GM12865 (cell line): ENCODE measurements around the gene PTPRE.

ENCODE experiments used
- DNase-seq: peaks from one replicate; pipeline ENCODE4 v3.0.0; 2010; ENCODE audit warnings: low read depth
- H3K4me3 ChIP-seq: 2 replicates; pipeline ENCODE4 v1.5.1; 2011; ENCODE audit warnings: mild to moderate bottlenecking, low read depth, low read length, control low read depth
- TF ChIP-seq, protein P1 (sequence below): IDR thresholded peaks from 2 replicates; pipeline ENCODE4 v1.5.1; 2011; ENCODE audit warnings: low read length, control low read depth, low read depth, inconsistent platforms; ENCODE audit not compliant: insufficient read depth; ENCODE audit errors: missing control alignments

PTPRE gene

DNA sequence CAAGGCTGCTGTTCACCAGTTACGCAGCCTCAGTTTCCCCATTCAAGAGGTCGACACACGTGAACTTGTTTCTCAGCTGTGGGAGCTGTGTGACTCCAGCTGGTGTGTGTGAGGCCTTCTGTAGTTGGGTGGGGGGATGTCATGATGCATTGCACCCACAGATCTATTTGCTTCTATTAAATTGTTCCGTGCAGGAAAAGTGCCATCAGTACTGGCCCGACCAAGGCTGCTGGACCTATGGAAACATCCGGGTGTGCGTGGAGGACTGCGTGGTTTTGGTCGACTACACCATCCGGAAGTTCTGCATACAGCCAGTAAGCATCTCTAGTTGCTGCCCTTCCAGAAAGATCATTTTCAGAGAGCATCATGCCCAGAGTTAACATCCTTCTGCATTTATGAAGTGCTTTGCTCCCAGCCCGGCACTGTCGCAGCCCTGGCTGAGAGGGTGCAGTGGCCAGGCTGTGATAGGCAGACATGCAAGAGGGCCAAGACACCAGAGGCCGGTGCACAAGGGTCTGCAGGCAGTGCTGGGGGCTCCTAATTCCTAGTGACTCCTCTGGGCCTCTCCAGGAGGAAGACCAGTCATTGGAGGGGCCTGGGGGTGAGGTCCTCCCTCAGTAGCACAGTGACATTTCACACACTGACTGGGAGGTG lies 159.1 kb downstream of the PTPRE start:
- TF ChIP-seq, protein P1, sequence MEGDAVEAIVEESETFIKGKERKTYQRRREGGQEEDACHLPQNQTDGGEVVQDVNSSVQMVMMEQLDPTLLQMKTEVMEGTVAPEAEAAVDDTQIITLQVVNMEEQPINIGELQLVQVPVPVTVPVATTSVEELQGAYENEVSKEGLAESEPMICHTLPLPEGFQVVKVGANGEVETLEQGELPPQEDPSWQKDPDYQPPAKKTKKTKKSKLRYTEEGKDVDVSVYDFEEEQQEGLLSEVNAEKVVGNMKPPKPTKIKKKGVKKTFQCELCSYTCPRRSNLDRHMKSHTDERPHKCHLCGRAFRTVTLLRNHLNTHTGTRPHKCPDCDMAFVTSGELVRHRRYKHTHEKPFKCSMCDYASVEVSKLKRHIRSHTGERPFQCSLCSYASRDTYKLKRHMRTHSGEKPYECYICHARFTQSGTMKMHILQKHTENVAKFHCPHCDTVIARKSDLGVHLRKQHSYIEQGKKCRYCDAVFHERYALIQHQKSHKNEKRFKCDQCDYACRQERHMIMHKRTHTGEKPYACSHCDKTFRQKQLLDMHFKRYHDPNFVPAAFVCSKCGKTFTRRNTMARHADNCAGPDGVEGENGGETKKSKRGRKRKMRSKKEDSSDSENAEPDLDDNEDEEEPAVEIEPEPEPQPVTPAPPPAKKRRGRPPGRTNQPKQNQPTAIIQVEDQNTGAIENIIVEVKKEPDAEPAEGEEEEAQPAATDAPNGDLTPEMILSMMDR = no peak
- DNase-seq = no peak
- H3K4me3 ChIP-seq = no peak overlapping the region

DNA sequence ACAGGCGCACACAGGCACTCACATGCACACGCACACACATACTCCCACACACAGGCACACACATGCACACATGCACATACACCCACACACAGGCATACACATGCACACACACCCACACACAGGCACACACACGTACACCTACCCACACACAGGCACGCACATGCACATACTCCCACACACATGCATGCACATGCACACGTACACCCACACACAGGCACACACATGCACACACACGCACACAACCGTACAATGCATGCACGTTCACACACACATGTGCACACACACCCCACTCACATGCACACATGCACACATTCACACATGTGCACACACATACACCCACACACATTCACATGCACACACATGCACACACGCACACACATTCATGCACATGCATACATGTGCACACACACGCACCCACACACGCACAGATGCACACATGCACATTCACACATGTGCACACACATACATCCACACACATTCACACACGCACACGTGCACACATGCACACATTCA lies 160.0 kb downstream of the PTPRE start:
- H3K4me3 ChIP-seq = no peak overlapping the region
- DNase-seq = no peak
- TF ChIP-seq, protein P1 = no peak

DNA sequence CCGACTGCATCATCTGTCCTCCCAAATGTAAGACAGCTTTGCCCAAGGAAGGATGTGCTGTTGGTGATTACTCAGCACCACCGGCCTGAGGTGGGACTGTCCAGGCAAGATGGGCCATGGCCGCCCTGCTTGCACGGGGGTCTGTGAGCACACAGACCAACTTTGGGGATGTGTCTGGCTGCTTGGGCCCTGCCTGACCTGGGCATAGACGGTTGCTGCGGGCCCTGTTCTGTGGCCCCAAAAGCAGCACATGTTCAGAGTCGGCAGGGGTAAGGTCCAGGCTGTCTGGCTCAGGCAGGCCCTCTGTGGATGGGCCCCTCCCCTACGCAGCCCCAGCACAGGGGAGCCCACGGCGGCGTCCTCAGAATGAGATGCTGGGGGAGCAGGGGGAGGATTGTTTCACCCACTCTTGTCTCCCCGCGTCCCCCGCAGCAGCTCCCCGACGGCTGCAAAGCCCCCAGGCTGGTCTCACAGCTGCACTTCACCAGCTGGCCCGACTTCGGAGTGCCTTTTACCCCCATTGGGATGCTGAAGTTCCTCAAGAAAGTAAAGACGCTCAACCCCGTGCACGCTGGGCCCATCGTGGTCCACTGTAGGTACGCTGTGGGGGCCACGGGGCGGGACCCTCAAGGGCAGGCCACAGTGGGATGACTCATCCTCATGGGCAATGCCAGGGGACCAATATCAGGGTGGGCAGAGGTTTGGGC lies 160.9 kb downstream of the PTPRE start:
- TF ChIP-seq, protein P1 = no peak
- H3K4me3 ChIP-seq = no peak overlapping the region
- no peak for DNase-seq

DNA sequence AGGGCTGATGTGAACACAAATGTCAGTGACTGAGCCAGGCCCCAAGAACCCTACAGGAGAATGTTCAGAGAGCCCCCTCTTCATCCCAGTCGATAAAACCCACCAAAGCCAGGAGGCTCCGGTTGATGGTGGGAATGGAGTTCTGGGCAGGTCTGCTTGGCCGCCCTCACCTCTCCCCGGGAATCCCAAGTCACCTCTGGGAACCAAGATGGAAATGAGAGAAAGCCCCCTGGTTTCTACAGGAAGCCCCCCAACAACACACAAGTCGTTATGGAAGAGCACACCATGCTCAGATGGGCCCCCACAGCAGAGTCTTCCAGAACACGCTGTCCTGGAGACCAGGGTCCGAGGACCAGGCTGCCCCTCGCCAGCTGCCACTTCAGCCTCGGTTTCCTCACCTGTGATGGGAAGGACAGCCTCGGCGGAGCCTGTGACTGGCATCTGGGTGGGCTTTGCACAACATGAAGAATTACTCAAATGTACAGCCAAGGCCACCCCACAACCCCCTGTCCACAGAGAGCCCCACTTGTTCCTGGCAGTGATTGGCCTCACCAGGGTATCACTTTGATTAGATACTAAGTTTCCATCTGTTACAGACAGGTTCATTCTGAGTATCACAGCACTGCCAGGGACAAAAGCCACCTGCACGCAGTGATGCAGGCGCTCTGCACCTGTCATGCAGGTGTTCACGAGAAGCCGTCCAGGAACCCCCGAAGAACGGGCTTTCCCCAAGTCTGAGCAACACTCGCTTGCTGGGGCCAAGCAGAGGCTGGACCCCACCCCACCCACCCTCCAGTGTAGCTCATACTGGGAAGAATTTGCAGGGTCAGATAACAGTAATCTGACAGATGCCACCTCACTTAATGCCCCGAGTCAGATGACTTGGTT lies 161.7 kb downstream of the PTPRE start:
- TF ChIP-seq, protein P1 = no peak
- no peak for DNase-seq
- no peak overlapping the region for H3K4me3 ChIP-seq

DNA sequence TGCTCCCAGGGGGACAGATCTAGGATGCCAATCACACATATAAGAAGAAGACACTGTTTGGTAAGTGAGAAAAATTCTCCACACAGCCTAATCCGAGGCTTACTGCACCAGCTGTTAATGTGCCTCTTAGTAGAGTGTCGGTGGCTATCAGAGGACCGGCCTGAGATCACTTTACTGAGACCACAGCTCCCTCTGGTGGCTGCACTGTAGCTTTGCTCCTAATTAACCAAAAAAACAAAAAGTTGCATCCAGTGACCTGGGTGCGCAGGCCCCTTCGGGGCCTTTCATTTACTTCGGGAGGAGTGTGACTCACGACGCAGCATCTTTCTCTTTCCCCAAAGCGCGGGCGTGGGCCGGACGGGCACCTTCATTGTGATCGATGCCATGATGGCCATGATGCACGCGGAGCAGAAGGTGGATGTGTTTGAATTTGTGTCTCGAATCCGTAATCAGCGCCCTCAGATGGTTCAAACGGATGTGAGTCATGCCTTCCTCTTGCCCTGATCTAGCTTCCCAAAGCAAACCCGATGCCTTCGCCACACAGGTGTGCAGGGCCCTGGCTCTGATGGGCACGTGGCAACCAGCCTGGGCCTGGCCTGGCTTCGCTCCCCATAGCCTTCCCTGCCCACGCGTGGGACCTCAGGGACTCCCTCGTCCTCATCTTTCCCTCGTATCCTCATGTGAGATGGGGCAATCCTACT lies 162.6 kb downstream of the PTPRE start:
- TF ChIP-seq, protein P1 = peak; percentile 67
- H3K4me3 ChIP-seq = no peak overlapping the region
- DNase-seq = peak; percentile 86

DNA sequence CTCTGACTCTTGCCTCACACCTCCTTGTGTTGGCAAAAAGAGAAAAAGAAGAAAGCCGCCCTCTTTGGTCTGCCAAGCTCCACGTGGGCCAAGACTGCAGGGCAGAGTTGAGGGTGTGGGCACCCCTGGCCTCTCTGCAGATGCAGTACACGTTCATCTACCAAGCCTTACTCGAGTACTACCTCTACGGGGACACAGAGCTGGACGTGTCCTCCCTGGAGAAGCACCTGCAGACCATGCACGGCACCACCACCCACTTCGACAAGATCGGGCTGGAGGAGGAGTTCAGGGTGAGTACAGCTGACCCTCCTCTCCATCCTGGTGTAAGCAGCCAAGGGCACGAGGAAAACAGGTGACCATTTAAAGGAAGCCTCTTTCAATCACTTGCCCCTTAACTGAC lies 163.3 kb downstream of the PTPRE start:
- no peak for DNase-seq
- no peak overlapping the region for H3K4me3 ChIP-seq
- TF ChIP-seq, protein P1 = no peak
